Activated naive CD4-positive, alpha-beta T cell treated with anti-CD3 and anti-CD28 coated beads for 36 hours (primary cell): Measurements from ENCODE around the gene SYT10. TPM values are rescaled to one million over a fixed set of nuclear protein-coding genes. Genes with fewer than 3 reads are reported as not detected.
"Not testable (repeated sequence)": the region's sequence is repeated elsewhere in the genome, so short reads cannot be mapped to it uniquely, and the experiment has no call there.

Experiments
- CTCF ChIA-PET: fragments of 350-600 bp; sonication (Branson Sonifier 250); formaldehyde crosslinking; loops from one replicate; lab custom pipeline; 2021; ENCODE audit warnings: antibody characterized with exemption; lab: Charles Lee
- DNase-seq: peaks from one replicate; pipeline ENCODE4 v3.0.0-alpha.2; 2020
- H3K27ac Mint-ChIP-seq: one replicate; pipeline ENCODE4 v1.8.0; 2021; ENCODE audit warnings: mild to moderate bottlenecking, mixed read lengths
- H3K27me3 Mint-ChIP-seq: one replicate; pipeline ENCODE4 v1.8.0; 2021; ENCODE audit warnings: low read depth, mixed read lengths
- H3K36me3 Mint-ChIP-seq: one replicate; pipeline ENCODE4 v1.8.0; 2021; ENCODE audit warnings: low read depth, mixed read lengths
- H3K4me1 Mint-ChIP-seq: one replicate; pipeline ENCODE4 v1.8.0; 2021; ENCODE audit warnings: low read depth, mixed read lengths
- H3K4me3 Mint-ChIP-seq: one replicate; pipeline ENCODE4 v1.8.0; 2021; ENCODE audit warnings: mild to moderate bottlenecking, moderate library complexity, mixed read lengths
- H3K9me3 Mint-ChIP-seq: one replicate; pipeline ENCODE4 v1.8.0; 2021; ENCODE audit warnings: mixed read lengths
- intact Hi-C: fragments of 100-400 bp; cut with micrococcal nuclease; formaldehyde crosslinking; loops from one replicate; pipeline ENCODE4 v1.15.1; 2023
- total RNA-seq, 2 experiments: library from RNA; stranded (reverse); gene quantifications; one replicate each; pipeline ENCODE4 v1.2.3, GENCODE V29; 2021

SYT10 gene
- total RNA-seq, 2 experiments from 2014 or later = not detected

DNA sequence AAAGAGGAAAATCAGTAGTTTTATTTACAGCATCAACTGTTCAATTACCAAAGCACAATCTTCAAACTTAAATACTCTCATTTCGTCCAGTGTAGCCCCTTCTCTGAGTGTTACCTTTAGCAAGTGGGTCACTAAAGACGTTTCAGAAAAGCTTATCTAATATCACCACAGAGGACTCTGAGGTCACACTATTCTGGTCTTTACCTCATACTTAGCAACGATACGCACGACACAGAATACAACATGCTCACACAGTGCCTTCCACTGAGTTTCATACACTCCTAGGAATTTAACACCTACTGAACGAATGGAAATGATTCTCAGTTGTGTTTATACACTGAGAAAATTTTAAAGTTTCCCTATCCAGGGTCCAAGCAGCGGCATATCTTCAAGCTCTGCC, 2.0 kb downstream of the SYT10 start:
- CTCF ChIA-PET = interaction anchor here (0.6 kb wide), 1 partner anchor 589 kb away, joined by 3 read pairs; no protein-coding TSS in a partner anchor
- intact Hi-C loops = no loop called here
- Mint-ChIP-seq H3K4me3 (no peak overlapping the region), H3K27me3 (peaks cover 32% of the 10 kb centered on the region), H3K36me3 (no peaks in the 10 kb centered on the region), H3K4me1 (peaks cover 3% of the 10 kb centered on the region), H3K9me3 (no peaks in the 10 kb centered on the region), H3K27ac (no peak overlapping the region)
- no peak for DNase-seq

GRCh38 chr12:33432992-33433391, 6.6 kb downstream of the SYT10 start:
- Mint-ChIP-seq H3K27me3 (peaks cover 8% of the 10 kb centered on the region), H3K4me1 (no peaks in the 10 kb centered on the region), H3K36me3 (no peaks in the 10 kb centered on the region), H3K9me3 (no peaks in the 10 kb centered on the region), H3K27ac (no peak overlapping the region), H3K4me3 (no peak overlapping the region)
- intact Hi-C loops = no loop called here
- CTCF ChIA-PET = no interaction called here
- no peak for DNase-seq

- peaks cover 2% of the 10 kb centered on the region for H3K27me3 Mint-ChIP-seq
- CTCF ChIA-PET = no interaction called here
- no peak overlapping the region for H3K4me3 Mint-ChIP-seq
- H3K4me1 Mint-ChIP-seq = no peaks in the 10 kb centered on the region
- intact Hi-C loops = no loop called here
- H3K9me3 Mint-ChIP-seq = no peaks in the 10 kb centered on the region
- no peaks in the 10 kb centered on the region for H3K36me3 Mint-ChIP-seq
- DNase-seq = no peak
- H3K27ac Mint-ChIP-seq = no peak overlapping the region
These were observed 8.0 kb downstream of the SYT10 start for GRCh38 chr12:33431648-33432047.

- no peak for DNase-seq
- no peak overlapping the region for H3K27ac Mint-ChIP-seq
- H3K4me1 Mint-ChIP-seq = no peaks in the 10 kb centered on the region
- intact Hi-C loops = no loop called here
- no peaks in the 10 kb centered on the region for H3K9me3 Mint-ChIP-seq
- no peaks in the 10 kb centered on the region for H3K36me3 Mint-ChIP-seq
- H3K27me3 Mint-ChIP-seq = no peaks in the 10 kb centered on the region
- H3K4me3 Mint-ChIP-seq = no peak overlapping the region
- CTCF ChIA-PET = no interaction called here
These were observed 10.2 kb downstream of the SYT10 start for GRCh38 chr12:33429468-33429867.

GRCh38 chr12:33427071-33427470, 12.5 kb downstream of the SYT10 start:
- no peaks in the 10 kb centered on the region for H3K4me1 Mint-ChIP-seq
- no peak overlapping the region for H3K4me3 Mint-ChIP-seq
- no peaks in the 10 kb centered on the region for H3K9me3 Mint-ChIP-seq
- H3K36me3 Mint-ChIP-seq = no peaks in the 10 kb centered on the region
- no peaks in the 10 kb centered on the region for H3K27me3 Mint-ChIP-seq
- intact Hi-C loops = no loop called here
- DNase-seq = no peak
- CTCF ChIA-PET = no interaction called here
- no peak overlapping the region for H3K27ac Mint-ChIP-seq

GRCh38 chr12:33423706-33424105, 15.9 kb downstream of the SYT10 start:
- CTCF ChIA-PET = no interaction called here
- Mint-ChIP-seq H3K9me3 (no peaks in the 10 kb centered on the region), H3K4me1 (no peaks in the 10 kb centered on the region), H3K4me3 (no peak overlapping the region), H3K27me3 (no peaks in the 10 kb centered on the region), H3K36me3 (no peaks in the 10 kb centered on the region), H3K27ac (no peak overlapping the region)
- intact Hi-C loops = no loop called here
- DNase-seq = no peak

DNA sequence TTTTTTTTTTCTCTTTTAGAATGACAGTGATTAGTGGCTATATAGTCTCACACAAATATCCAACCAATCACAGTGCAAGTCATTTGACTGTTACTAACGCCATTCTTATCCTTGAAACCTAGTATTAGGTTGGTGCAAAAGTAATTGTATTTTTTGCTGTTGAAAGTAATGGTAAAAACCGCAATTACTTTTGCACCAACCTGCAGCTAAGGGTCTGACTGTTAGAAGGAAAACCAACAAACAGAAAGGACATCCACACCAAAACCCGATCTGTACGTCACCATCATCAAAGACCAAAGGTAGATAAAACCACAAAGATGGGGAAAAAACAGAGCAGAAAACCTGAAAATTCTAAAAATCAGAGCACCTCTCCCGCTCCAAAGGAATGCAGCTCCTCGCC, 27.2 kb downstream of the SYT10 start:
- H3K4me3 Mint-ChIP-seq, intact Hi-C loops, H3K4me1 Mint-ChIP-seq, H3K27me3 Mint-ChIP-seq, DNase-seq, H3K36me3 Mint-ChIP-seq, H3K9me3 Mint-ChIP-seq, H3K27ac Mint-ChIP-seq: not testable (repeated sequence)
- CTCF ChIA-PET = interaction anchor here (0.6 kb wide), 1 partner anchor 453 kb away, joined by 3 read pairs; no protein-coding TSS in a partner anchor

- no peak for DNase-seq
- no peaks in the 10 kb centered on the region for H3K9me3 Mint-ChIP-seq
- H3K27me3 Mint-ChIP-seq = no peaks in the 10 kb centered on the region
- CTCF ChIA-PET = no interaction called here
- H3K36me3 Mint-ChIP-seq = no peaks in the 10 kb centered on the region
- no peaks in the 10 kb centered on the region for H3K4me1 Mint-ChIP-seq
- H3K27ac Mint-ChIP-seq = no peak overlapping the region
- H3K4me3 Mint-ChIP-seq = no peak overlapping the region
- intact Hi-C loops = no loop called here
These were observed 56.1 kb downstream of the SYT10 start for GRCh38 chr12:33383503-33383902.

GRCh38 chr12:33376153-33376552, 63.5 kb downstream of the SYT10 start:
- intact Hi-C loops = no loop called here
- no peaks in the 10 kb centered on the region for H3K9me3 Mint-ChIP-seq
- no peak overlapping the region for H3K4me3 Mint-ChIP-seq
- H3K27ac Mint-ChIP-seq = no peak overlapping the region
- DNase-seq = no peak
- H3K27me3 Mint-ChIP-seq = no peaks in the 10 kb centered on the region
- H3K4me1 Mint-ChIP-seq = no peaks in the 10 kb centered on the region
- no peaks in the 10 kb centered on the region for H3K36me3 Mint-ChIP-seq
- CTCF ChIA-PET = no interaction called here

DNA sequence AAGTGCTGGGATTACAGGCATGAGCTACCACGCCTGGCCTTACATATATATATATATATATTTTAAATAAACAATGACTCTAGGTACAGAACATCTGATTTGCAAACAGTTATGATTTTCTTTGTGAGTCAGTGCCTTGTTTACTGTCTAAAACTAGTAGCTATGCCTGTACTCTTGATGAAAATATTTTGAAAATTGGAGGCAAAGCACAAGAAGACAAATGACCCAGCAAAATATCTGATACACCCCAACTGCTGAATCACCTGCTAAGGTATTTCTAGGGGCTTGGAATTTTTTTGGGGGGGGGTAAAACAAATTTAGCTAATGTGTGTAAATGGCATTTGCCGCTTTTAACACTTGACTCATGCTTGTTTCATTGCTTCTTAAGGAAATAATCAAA, 69.3 kb downstream of the SYT10 start:
- CTCF ChIA-PET = no interaction called here
- no peaks in the 10 kb centered on the region for H3K27me3 Mint-ChIP-seq
- H3K27ac Mint-ChIP-seq = no peak overlapping the region
- H3K36me3 Mint-ChIP-seq = no peaks in the 10 kb centered on the region
- H3K4me1 Mint-ChIP-seq = no peaks in the 10 kb centered on the region
- H3K4me3 Mint-ChIP-seq = no peak overlapping the region
- DNase-seq = no peak
- no peaks in the 10 kb centered on the region for H3K9me3 Mint-ChIP-seq
- intact Hi-C loops = no loop called here

GRCh38 chr12:33357181-33357580, 82.4 kb downstream of the SYT10 start:
- Mint-ChIP-seq H3K27me3 (no peaks in the 10 kb centered on the region), H3K4me3 (no peak overlapping the region), H3K9me3 (peaks cover 2% of the 10 kb centered on the region), H3K27ac (no peak overlapping the region), H3K4me1 (no peaks in the 10 kb centered on the region), H3K36me3 (no peaks in the 10 kb centered on the region)
- intact Hi-C loops = loop anchor here (5.0 kb wide), 1 partner anchor 50 kb away; no protein-coding TSS in a partner anchor
- no peak for DNase-seq
- CTCF ChIA-PET = no interaction called here

- H3K27ac Mint-ChIP-seq = no peak overlapping the region
- no peaks in the 10 kb centered on the region for H3K4me1 Mint-ChIP-seq
- CTCF ChIA-PET = no interaction called here
- H3K9me3 Mint-ChIP-seq = peaks cover 2% of the 10 kb centered on the region
- intact Hi-C loops = no loop called here
- no peak overlapping the region for H3K4me3 Mint-ChIP-seq
- no peaks in the 10 kb centered on the region for H3K27me3 Mint-ChIP-seq
- no peak for DNase-seq
- H3K36me3 Mint-ChIP-seq = no peaks in the 10 kb centered on the region
These were observed 89.8 kb downstream of the SYT10 start for GRCh38 chr12:33349791-33350190.

DNA sequence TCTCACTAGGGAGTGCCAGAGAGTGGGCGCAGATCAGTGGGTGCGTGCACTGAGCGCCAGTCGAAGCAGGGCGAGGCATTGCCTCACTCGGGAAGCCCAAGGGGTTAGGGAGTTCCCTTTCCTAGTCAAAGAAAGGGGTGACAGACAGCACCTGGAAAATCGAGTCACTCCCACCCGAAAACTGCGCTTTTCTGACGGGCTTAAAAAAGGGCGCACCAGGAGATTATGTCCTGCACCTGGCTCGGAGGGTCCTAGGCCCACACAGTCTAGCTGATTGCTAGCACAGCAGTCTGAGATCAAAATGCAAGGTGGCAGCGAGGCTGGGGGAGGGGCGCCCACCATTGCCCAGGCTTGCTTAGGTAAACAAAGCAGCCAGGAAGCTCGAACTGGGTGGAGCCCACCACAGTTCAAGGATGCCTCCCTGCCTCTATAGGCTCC, 107.6 kb downstream of the SYT10 start:
- H3K27me3 Mint-ChIP-seq, H3K36me3 Mint-ChIP-seq, H3K9me3 Mint-ChIP-seq, intact Hi-C loops, H3K4me1 Mint-ChIP-seq, H3K4me3 Mint-ChIP-seq, CTCF ChIA-PET, H3K27ac Mint-ChIP-seq, DNase-seq: not testable (repeated sequence)

DNA sequence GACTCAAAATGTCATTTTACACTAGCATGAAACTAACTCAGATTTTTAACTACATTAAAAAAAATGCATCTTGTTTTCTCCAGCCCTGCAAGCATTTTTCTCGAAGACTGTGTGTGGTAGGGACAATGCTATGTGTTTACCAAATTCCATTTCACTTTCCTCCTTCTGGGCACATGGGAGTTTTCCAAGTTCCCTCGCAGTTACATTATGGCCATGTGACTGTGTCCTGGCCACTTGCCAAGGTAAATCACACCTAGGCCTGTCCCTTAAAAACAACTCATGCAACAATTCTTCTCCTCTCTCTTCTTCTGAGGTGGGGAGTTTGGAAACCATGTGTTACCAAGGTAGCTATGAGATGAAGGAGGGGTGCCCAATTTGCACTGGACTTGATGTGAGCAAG, 108.7 kb downstream of the SYT10 start:
- no peak for DNase-seq
- H3K9me3 Mint-ChIP-seq = peaks cover 1% of the 10 kb centered on the region
- no peak overlapping the region for H3K27ac Mint-ChIP-seq
- H3K27me3 Mint-ChIP-seq = no peaks in the 10 kb centered on the region
- intact Hi-C loops = no loop called here
- CTCF ChIA-PET = no interaction called here
- H3K4me1 Mint-ChIP-seq = no peaks in the 10 kb centered on the region
- no peaks in the 10 kb centered on the region for H3K36me3 Mint-ChIP-seq
- no peak overlapping the region for H3K4me3 Mint-ChIP-seq
